Upper lobe of left lung (tissue), 4 donors: ENCODE data around the gene ZNF431.

Experiments used
- CTCF ChIP-seq, 6 experiments: fragments of 450-650 bp in 4 of 6; fragments of 200-600 bp in 2 of 6; sonication (generic) in 2 of 6; IDR thresholded peaks; one replicate each; pipeline ENCODE4 v1.5.1; 2016 to 2019; ENCODE audit warnings: antibody characterized with exemption in 6 of 6
- EP300 ChIP-seq, 4 donors: sonication (generic); formaldehyde crosslinking; IDR thresholded peaks; one replicate each; pipeline ENCODE4 v1.5.1; 2017; ENCODE audit warnings: antibody characterized with exemption in 4 of 4, control low read depth in 2 of 4
- POLR2A ChIP-seq, 4 donors: fragments of 450-650 bp; IDR thresholded peaks; one replicate each; pipeline ENCODE4 v1.5.1; 2016 to 2017; ENCODE audit warnings: antibody characterized with exemption in 4 of 4, mild to moderate bottlenecking in 2 of 4
- POLR2AphosphoS5 ChIP-seq, 2 donors: sonication (generic); formaldehyde crosslinking; IDR thresholded peaks; one replicate each; pipeline ENCODE4 v1.5.1; 2017; ENCODE audit warnings: antibody characterized with exemption in 2 of 2

GRCh38 chr19:21197590-21198295, 55.9 kb downstream of the ZNF431 start:
- no peak for TF ChIP-seq CTCF (IDR thresholded peaks at IDR 0.05)
- no peak for TF ChIP-seq POLR2AphosphoS5 (IDR thresholded peaks at IDR 0.05)
- no peak for TF ChIP-seq POLR2A (IDR thresholded peaks at IDR 0.05)
- TF ChIP-seq EP300 (IDR thresholded peaks at IDR 0.05): no peak
